GM18502 (cell line): ENCODE data around the gene ARHGEF10L.

ENCODE experiments used
- ATAC-seq: cut with Tn5 transposase; IDR thresholded peaks from one replicate; pipeline ENCODE4 v1.9.1; 2021; ENCODE audit warnings: mild to moderate bottlenecking; ENCODE audit not compliant: unreplicated experiment, poor library complexity

Gene ARHGEF10L

GRCh38 chr1:17690906-17691634 lies 151.6 kb downstream of the ARHGEF10L start:
- no peak for ATAC-seq

GRCh38 chr1:17692645-17693044 lies 153.1 kb downstream of the ARHGEF10L start:
- no peak for ATAC-seq

- ATAC-seq: no peak
Measured at GRCh38 chr1:17696417-17697301, 157.2 kb downstream of the ARHGEF10L start.

- ATAC-seq: no peak
Measured at GRCh38 chr1:17697458-17697857, 158.0 kb downstream of the ARHGEF10L start.

GRCh38 chr1:17699581-17699980 lies 160.1 kb downstream of the ARHGEF10L start:
- ATAC-seq: no peak

GRCh38 chr1:17700945-17701810 lies 161.7 kb downstream of the ARHGEF10L start:
- no peak for ATAC-seq

- ATAC-seq: no peak
Measured at GRCh38 chr1:17704176-17704575, 164.7 kb downstream of the ARHGEF10L start.

- ATAC-seq: no peak
Measured at GRCh38 chr1:17706445-17706844, 166.9 kb downstream of the ARHGEF10L start.

- ATAC-seq: no peak
Measured at GRCh38 chr1:17709981-17710380, 170.5 kb downstream of the ARHGEF10L start.

- ATAC-seq: no peak
Measured at GRCh38 chr1:17710889-17711576, 171.5 kb downstream of the ARHGEF10L start.

- ATAC-seq: no peak
Measured at GRCh38 chr1:17711577-17711910, 172.0 kb downstream of the ARHGEF10L start.

GRCh38 chr1:17711941-17712340 lies 172.4 kb downstream of the ARHGEF10L start:
- no peak for ATAC-seq

- no peak for ATAC-seq
Measured at GRCh38 chr1:17713993-17714392, 174.5 kb downstream of the ARHGEF10L start.

GRCh38 chr1:17717594-17718535 lies 178.4 kb downstream of the ARHGEF10L start:
- no peak for ATAC-seq

GRCh38 chr1:17719874-17720273 lies 180.4 kb downstream of the ARHGEF10L start:
- no peak for ATAC-seq

- no peak for ATAC-seq
Measured at GRCh38 chr1:17721444-17721843, 181.9 kb downstream of the ARHGEF10L start.

- no peak for ATAC-seq
Measured at GRCh38 chr1:17723684-17724083, 184.2 kb downstream of the ARHGEF10L start.

GRCh38 chr1:17724150-17724549 lies 184.7 kb downstream of the ARHGEF10L start:
- ATAC-seq: no peak

- no peak for ATAC-seq
Measured at GRCh38 chr1:17725084-17725719, 185.7 kb downstream of the ARHGEF10L start.
